ENCODE data around the gene RFTN1. TPM values are rescaled to one million over a fixed set of nuclear protein-coding genes. Genes with fewer than 3 reads are reported as not detected.

RFTN1 gene
- total RNA-seq, 1 experiment from 2014 or later = 2.2 TPM

DNA sequence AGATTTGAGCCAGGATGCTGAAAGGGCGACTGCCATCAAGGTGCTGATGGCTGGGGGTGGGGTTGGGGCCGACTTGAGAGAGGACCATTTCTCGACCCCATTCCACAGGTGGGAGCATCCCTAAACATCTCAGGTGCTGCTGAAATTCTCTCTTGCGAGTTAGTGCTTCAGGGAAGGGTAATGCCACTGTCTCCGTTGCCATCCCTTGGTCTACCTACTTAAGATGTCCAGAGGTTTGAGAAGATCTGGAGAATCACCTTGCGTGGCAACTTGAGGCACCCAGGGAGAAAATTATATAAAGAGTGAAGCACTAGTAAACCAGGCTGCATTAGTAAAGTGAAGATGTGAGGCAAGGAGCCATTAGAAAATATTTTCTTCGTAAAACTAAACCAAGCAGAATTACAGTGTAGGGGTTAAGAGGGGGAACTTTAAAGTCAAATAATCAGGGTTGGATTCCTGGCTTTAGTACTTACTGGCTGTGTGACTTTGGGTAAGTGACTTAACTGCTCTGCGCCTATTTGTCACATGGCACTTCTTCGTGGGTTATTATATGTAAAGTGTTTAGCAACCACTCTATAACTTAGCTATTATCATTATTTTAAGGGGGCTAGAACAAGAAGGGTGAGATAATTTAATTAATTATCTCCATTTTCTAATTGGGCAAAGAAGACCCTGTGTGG is 662 bp upstream of the RFTN1 start:
- H2AK5ac ChIP-seq (ENCODE audit: insufficient read length, low read length) = no peak overlapping the region
- H3K4me1 ChIP-seq (ENCODE audit: insufficient read depth, low read length) = peaks cover 4% of the 10 kb centered on the region; the same call in 1 of the 2 replicates
- H3K79me2 ChIP-seq (ENCODE audit: insufficient read depth, low read length) = no peaks in the 10 kb centered on the region
- no peaks in the 10 kb centered on the region for H3K36me3 Mint-ChIP-seq (ENCODE audit: insufficient read depth in 1 of 3, low read depth in 3 of 3)
- H3K27me3 ChIP-seq (ENCODE audit: insufficient read depth, low read length) = peaks cover 17% of the 10 kb centered on the region; the same call in 1 of the 2 replicates
- no peaks in the 10 kb centered on the region for H3K79me1 ChIP-seq (ENCODE audit: insufficient read depth, low read depth, low read length, poor library complexity, severe bottlenecking)
- no peak overlapping the region for H3T11ph ChIP-seq (ENCODE audit: low read length)
- peaks cover 27% of the 10 kb centered on the region in 2 experiments for H3K4me1 Mint-ChIP-seq
- no peak overlapping the region for H3K27ac ChIP-seq (ENCODE audit: insufficient read length, low read depth, low read length)
- H3K56ac ChIP-seq (ENCODE audit: insufficient read length, low read depth, low read length) = no peak overlapping the region
- no peak overlapping the region for H2BK12ac ChIP-seq (ENCODE audit: insufficient read length, low read depth, low read length)
- no peak overlapping the region for H4K91ac ChIP-seq (ENCODE audit: insufficient read length, low read depth, low read length)
- no peak overlapping the region for H3K9ac ChIP-seq (ENCODE audit: extremely low read depth, insufficient read length, low read length)
- H2BK20ac ChIP-seq (ENCODE audit: low read depth, low read length, poor library complexity, severe bottlenecking) = no peak overlapping the region
- no peak overlapping the region for H3K4ac ChIP-seq (ENCODE audit: low read depth, low read length)
- no peak for DNase-seq
- H3K9me3 Mint-ChIP-seq = no peaks in the 10 kb centered on the region; a peak in 2 of 5 replicates
- no peak overlapping the region for H4K8ac ChIP-seq (replicated peaks; ENCODE audit: insufficient read length, low read depth, low read length)
- no peak overlapping the region for H3K23ac ChIP-seq (ENCODE audit: insufficient read length, low read depth, low read length)
- H2BK15ac ChIP-seq (ENCODE audit: low read depth, low read length) = no peak overlapping the region
- H2BK5ac ChIP-seq (ENCODE audit: insufficient read length, low read length) = no peak overlapping the region
- H3K27me3 Mint-ChIP-seq (ENCODE audit: low read depth) = peaks cover 64% of the 10 kb centered on the region
- peak overlapping the region; percentile 8; the same call in 1 of the 2 replicates for H3K14ac ChIP-seq (ENCODE audit: insufficient read depth, low read length)
- H4K5ac ChIP-seq (ENCODE audit: insufficient read length, low read depth, low read length) = no peak overlapping the region
- peak overlapping the region; percentile 77 to 79 for H3K4me3 Mint-ChIP-seq
- no CpG with 5 or more reads among the region's 9 CpGs for WGBS (ENCODE audit: extremely low coverage, insufficient read length, low lambda C conversion rate)
- peaks cover 16% of the 10 kb centered on the region for H3K23me2 ChIP-seq (ENCODE audit: insufficient read length, low read depth, low read length, poor library complexity, severe bottlenecking)
- H4K20me1 ChIP-seq (ENCODE audit: control insufficient read depth, insufficient read depth, insufficient read length) = no peaks in the 10 kb centered on the region
- H3K27ac Mint-ChIP-seq = no peak overlapping the region
- no peak overlapping the region for H2AFZ ChIP-seq (ENCODE audit: low read length)
- no peak overlapping the region for H2BK120ac ChIP-seq (ENCODE audit: low read depth, low read length, poor library complexity, severe bottlenecking)
- H3K9me3 ChIP-seq (ENCODE audit: control insufficient read depth, low read depth, low read length) = no peaks in the 10 kb centered on the region
- H3K18ac ChIP-seq (ENCODE audit: insufficient read length, low read depth, low read length) = no peak overlapping the region
- TF ChIP-seq, protein P1, sequence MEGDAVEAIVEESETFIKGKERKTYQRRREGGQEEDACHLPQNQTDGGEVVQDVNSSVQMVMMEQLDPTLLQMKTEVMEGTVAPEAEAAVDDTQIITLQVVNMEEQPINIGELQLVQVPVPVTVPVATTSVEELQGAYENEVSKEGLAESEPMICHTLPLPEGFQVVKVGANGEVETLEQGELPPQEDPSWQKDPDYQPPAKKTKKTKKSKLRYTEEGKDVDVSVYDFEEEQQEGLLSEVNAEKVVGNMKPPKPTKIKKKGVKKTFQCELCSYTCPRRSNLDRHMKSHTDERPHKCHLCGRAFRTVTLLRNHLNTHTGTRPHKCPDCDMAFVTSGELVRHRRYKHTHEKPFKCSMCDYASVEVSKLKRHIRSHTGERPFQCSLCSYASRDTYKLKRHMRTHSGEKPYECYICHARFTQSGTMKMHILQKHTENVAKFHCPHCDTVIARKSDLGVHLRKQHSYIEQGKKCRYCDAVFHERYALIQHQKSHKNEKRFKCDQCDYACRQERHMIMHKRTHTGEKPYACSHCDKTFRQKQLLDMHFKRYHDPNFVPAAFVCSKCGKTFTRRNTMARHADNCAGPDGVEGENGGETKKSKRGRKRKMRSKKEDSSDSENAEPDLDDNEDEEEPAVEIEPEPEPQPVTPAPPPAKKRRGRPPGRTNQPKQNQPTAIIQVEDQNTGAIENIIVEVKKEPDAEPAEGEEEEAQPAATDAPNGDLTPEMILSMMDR (conservative IDR thresholded peaks at IDR 0.05) = no peak
- peak overlapping the region; percentile 74 for H3K4me2 ChIP-seq (ENCODE audit: insufficient read depth, insufficient read length, low read length)
